ENCODE results near the gene WT1. TPM values are rescaled to one million over a fixed set of nuclear protein-coding genes. Genes with fewer than 3 reads are reported as not detected.

Gene WT1
- total and polyA plus RNA-seq, 2 of the 13 experiments (the other 11 are each of a cell fraction or from before 2014, with no cell fraction given), result 0.15 to 0.31 TPM

DNA sequence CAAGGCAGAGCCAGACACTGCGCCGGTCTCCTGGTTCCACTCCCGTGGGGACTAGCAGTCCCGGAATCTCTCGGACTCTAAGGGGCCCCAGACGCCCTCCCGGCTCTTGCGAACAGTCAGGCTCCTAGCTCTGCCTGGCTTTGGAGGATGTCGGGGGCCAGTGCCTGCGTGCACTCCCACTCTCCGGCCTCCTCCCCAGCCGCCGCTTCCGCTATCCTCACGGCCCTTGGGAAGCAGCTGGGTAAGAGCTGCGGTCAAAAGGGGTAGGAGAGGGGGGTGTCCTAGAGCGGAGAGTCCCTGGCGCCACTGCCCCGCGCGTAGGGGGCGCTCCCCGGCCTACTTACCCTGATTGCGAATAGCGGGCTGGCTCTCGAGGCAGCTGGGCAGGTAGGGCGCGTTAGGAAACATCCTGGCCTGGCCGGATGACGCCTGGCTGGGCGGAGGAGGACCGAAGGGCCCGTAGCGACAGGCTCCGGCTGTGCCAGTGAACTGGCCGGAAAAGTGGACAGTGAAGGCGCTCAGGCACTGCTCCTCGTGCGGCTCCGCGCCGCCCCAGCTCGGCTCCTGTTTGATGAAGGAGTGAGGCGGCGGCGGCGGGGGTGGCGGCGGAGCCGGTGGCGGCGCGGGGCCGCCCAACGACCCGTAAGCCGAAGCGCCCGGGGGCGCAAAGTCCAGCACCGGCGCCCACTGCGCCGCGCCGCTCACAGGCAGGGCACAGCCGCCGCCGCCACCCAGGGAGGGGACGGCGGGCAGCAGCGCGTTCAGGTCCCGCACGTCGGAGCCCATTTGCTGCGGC, 785 bp downstream of the WT1 start (continued):
- TF ChIP-seq, protein P1, sequence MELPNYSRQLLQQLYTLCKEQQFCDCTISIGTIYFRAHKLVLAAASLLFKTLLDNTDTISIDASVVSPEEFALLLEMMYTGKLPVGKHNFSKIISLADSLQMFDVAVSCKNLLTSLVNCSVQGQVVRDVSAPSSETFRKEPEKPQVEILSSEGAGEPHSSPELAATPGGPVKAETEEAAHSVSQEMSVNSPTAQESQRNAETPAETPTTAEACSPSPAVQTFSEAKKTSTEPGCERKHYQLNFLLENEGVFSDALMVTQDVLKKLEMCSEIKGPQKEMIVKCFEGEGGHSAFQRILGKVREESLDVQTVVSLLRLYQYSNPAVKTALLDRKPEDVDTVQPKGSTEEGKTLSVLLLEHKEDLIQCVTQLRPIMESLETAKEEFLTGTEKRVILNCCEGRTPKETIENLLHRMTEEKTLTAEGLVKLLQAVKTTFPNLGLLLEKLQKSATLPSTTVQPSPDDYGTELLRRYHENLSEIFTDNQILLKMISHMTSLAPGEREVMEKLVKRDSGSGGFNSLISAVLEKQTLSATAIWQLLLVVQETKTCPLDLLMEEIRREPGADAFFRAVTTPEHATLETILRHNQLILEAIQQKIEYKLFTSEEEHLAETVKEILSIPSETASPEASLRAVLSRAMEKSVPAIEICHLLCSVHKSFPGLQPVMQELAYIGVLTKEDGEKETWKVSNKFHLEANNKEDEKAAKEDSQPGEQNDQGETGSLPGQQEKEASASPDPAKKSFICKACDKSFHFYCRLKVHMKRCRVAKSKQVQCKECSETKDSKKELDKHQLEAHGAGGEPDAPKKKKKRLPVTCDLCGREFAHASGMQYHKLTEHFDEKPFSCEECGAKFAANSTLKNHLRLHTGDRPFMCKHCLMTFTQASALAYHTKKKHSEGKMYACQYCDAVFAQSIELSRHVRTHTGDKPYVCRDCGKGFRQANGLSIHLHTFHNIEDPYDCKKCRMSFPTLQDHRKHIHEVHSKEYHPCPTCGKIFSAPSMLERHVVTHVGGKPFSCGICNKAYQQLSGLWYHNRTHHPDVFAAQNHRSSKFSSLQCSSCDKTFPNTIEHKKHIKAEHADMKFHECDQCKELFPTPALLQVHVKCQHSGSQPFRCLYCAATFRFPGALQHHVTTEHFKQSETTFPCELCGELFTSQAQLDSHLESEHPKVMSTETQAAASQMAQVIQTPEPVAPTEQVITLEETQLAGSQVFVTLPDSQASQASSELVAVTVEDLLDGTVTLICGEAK (IDR thresholded peaks at IDR 0.05), result no peak
- TF ChIP-seq, protein P1 (CRISPR knock-in tag; IDR thresholded peaks at IDR 0.05), result no peak
- TF ChIP-seq SNRNP70 (IDR thresholded peaks at IDR 0.05; ENCODE audit: low read depth, low read length) (no peak), RFX1 (IDR thresholded peaks at IDR 0.05) (no peak), SOX13 (IDR thresholded peaks at IDR 0.05) (no peak), SOX13 (CRISPR knock-in tag; conservative IDR thresholded peaks at IDR 0.05 in 1 of 2, IDR thresholded peaks at IDR 0.05 in 1 of 2) (no peak), ZNF766 (CRISPR knock-in tag; IDR thresholded peaks at IDR 0.05; ENCODE audit: borderline replicate concordance) (no peak), ZC3H13 (CRISPR knock-in tag; IDR thresholded peaks at IDR 0.05) (no peak), SIN3B (IDR thresholded peaks at IDR 0.05; ENCODE audit: low read length) (no peak), SRSF4 (IDR thresholded peaks at IDR 0.05; ENCODE audit: low read depth, low read length, poor library complexity, severe bottlenecking) (no peak), ZNF777 (CRISPR knock-in tag; IDR thresholded peaks at IDR 0.05) (peak; percentile 95)
- TF ChIP-seq, protein P2, sequence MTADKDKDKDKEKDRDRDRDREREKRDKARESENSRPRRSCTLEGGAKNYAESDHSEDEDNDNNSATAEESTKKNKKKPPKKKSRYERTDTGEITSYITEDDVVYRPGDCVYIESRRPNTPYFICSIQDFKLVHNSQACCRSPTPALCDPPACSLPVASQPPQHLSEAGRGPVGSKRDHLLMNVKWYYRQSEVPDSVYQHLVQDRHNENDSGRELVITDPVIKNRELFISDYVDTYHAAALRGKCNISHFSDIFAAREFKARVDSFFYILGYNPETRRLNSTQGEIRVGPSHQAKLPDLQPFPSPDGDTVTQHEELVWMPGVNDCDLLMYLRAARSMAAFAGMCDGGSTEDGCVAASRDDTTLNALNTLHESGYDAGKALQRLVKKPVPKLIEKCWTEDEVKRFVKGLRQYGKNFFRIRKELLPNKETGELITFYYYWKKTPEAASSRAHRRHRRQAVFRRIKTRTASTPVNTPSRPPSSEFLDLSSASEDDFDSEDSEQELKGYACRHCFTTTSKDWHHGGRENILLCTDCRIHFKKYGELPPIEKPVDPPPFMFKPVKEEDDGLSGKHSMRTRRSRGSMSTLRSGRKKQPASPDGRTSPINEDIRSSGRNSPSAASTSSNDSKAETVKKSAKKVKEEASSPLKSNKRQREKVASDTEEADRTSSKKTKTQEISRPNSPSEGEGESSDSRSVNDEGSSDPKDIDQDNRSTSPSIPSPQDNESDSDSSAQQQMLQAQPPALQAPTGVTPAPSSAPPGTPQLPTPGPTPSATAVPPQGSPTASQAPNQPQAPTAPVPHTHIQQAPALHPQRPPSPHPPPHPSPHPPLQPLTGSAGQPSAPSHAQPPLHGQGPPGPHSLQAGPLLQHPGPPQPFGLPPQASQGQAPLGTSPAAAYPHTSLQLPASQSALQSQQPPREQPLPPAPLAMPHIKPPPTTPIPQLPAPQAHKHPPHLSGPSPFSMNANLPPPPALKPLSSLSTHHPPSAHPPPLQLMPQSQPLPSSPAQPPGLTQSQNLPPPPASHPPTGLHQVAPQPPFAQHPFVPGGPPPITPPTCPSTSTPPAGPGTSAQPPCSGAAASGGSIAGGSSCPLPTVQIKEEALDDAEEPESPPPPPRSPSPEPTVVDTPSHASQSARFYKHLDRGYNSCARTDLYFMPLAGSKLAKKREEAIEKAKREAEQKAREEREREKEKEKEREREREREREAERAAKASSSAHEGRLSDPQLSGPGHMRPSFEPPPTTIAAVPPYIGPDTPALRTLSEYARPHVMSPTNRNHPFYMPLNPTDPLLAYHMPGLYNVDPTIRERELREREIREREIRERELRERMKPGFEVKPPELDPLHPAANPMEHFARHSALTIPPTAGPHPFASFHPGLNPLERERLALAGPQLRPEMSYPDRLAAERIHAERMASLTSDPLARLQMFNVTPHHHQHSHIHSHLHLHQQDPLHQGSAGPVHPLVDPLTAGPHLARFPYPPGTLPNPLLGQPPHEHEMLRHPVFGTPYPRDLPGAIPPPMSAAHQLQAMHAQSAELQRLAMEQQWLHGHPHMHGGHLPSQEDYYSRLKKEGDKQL (CRISPR knock-in tag; IDR thresholded peaks at IDR 0.05; ENCODE audit: low read depth), result no peak

All from HepG2 (cell line).